ENCODE results near the gene BPIFB3. TPM values are rescaled to one million over a fixed set of nuclear protein-coding genes. Genes with fewer than 3 reads are reported as not detected.

BPIFB3 gene
- total RNA-seq, 1 donor, result not detected

DNA sequence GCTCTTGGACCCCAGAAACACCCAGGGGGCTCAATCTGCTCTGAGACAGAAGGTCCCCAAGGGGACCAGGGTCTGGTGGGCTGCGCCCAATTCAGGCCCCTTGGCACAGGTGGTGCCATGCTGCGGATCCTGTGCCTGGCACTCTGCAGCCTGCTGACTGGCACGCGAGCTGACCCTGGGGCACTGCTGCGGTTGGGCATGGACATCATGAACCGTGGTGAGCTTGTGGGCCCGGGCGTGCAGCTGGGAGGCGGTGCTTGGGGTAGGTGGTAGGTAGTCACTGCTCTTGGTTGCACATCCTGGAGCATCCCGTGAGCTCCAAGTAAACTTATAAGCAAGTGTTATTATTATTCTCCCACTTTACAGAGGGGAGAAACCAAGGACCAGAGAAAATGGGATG, 22.2 kb upstream of the BPIFB3 start, which contains the start of gene BPIFB6:
Gene BPIFB6, plus strand, starts transcription at position 118 of the 400 bp plus-strand sequence. Its CDS starts 0 bp downstream, at position 118.
- no peak for DNase-seq (ENCODE audit: low read depth)
- TF ChIP-seq, protein P1, sequence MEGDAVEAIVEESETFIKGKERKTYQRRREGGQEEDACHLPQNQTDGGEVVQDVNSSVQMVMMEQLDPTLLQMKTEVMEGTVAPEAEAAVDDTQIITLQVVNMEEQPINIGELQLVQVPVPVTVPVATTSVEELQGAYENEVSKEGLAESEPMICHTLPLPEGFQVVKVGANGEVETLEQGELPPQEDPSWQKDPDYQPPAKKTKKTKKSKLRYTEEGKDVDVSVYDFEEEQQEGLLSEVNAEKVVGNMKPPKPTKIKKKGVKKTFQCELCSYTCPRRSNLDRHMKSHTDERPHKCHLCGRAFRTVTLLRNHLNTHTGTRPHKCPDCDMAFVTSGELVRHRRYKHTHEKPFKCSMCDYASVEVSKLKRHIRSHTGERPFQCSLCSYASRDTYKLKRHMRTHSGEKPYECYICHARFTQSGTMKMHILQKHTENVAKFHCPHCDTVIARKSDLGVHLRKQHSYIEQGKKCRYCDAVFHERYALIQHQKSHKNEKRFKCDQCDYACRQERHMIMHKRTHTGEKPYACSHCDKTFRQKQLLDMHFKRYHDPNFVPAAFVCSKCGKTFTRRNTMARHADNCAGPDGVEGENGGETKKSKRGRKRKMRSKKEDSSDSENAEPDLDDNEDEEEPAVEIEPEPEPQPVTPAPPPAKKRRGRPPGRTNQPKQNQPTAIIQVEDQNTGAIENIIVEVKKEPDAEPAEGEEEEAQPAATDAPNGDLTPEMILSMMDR (IDR thresholded peaks at IDR 0.05; ENCODE audit: insufficient read depth, low read length), result no peak
- no peak within 1 kb of the TSS for H3K4me3 ChIP-seq (ENCODE audit: low read depth, low read length)

DNA sequence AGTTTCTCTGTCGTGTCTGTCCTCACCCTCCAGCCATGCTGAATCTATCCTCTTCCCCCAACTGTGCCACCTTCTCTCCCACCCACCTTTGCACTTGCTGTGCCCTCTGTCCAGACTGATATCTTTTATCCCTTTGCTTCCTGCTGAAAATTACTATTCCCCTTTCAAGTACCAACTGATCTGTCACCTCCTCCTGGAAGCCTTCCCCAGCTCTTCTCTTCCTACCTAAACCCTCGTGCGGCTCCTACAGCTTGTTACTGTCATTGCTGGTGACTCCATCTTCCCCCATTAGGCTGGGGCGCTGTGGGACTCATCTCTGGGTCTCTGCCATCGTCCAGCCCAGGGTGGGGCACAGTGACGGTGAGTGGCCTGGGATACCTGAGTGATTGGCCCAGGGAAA, 21.1 kb upstream of the BPIFB3 start:
- no peak for DNase-seq (ENCODE audit: low read depth)
- no peak overlapping the region for H3K4me3 ChIP-seq (ENCODE audit: low read depth, low read length)
- TF ChIP-seq, protein P1 (IDR thresholded peaks at IDR 0.05; ENCODE audit: insufficient read depth, low read length), result no peak

DNA sequence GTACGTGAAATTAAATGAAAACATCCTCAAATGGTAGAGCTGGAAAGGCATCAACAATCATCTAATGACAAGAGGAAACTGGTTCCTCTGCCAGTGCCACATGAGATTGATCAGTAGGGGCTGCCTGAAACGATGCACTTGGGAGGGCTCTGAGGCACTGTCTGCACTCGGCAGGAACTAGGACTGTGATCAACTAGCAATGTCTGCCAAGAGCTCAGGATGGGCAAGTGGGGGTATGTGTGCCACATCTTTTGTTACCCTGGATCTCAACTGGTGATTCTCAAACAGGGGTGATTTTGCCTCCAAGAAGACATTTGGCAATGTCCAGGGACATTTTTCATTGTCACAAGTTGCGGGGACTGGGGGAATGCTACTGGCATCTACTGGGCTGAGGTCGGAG, 20.3 kb upstream of the BPIFB3 start:
- H3K4me3 ChIP-seq (ENCODE audit: low read depth, low read length), result no peak overlapping the region
- TF ChIP-seq, protein P1 (IDR thresholded peaks at IDR 0.05; ENCODE audit: insufficient read depth, low read length), result no peak

DNA sequence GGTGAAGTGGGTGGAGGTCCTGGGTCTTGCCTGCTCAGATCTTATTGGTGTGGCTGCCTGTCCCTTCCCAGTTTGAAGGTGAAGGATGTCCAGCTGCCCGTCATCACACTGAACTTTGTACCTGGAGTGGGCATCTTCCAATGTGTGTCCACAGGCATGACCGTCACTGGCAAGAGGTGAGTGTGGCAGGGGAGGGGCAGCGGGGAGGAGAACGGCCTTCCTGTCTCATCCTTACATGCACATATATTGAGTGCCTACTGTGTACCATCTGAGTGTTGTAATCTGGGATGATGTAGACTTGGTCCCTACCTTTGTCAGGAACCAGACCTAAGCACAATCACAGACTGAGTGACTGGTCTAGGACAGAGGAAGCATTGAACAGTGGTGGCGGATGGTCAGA, 19.6 kb upstream of the BPIFB3 start:
- H3K4me3 ChIP-seq (ENCODE audit: low read depth, low read length), result no peak overlapping the region
- TF ChIP-seq, protein P1 (IDR thresholded peaks at IDR 0.05; ENCODE audit: insufficient read depth, low read length), result no peak
- DNase-seq (ENCODE audit: low read depth), result no peak

More for the DNA sequence above, 20.3 kb upstream of the BPIFB3 start:
- no peak for DNase-seq (ENCODE audit: low read depth)

DNA sequence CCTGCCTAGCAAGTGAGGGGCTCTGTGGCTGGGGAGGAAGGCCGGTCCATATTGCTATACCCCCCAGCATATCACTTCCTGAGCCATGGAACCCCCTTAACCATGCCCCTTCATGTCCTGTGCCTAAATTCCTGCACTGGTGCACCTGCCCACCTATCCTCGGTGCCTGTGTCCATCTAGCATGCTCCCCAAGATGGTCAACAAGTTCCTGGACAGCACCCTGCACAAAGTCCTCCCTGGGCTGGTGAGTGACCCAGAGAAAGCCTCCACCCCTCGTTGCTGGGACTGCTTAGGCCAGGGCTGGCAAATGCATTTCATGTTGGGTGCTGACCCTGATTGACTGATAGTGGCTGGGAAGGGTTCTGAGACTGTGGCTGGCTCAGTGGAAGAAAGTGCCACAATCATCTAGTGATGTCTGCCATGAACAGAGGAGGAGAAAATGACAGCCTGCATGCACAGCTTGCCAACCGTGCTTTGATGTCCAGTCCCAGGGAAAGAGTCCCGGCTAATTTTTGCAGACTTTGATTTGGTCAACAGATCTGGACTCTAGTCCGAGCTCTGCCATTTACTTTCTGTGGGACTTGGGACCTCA, 18.7 kb upstream of the BPIFB3 start:
- no peak for DNase-seq (ENCODE audit: low read depth)

DNA sequence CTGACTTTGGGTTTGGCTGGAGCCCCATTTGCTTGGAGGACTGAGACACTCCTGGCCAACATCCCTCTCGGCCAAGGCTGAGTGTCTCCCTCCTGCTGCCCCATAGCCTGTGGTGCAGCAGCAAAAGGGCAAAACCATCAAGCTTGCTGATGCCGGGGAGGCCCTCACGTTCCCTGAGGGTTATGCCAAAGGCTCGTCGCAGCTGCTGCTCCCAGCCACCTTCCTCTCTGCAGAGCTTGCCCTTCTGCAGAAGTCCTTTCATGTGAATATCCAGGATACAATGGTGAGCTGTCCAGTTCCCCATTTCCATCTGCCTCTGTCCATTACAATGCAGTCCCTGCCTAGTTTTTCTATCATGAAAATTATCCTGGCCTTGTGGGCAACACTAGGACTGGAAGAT, 16.2 kb upstream of the BPIFB3 start:
- H3K4me3 ChIP-seq (ENCODE audit: low read depth, low read length), result no peak overlapping the region
- TF ChIP-seq, protein P1 (IDR thresholded peaks at IDR 0.05; ENCODE audit: insufficient read depth, low read length), result no peak
- no peak for DNase-seq (ENCODE audit: low read depth)

More for the DNA sequence above, 18.7 kb upstream of the BPIFB3 start:
- H3K4me3 ChIP-seq (ENCODE audit: low read depth, low read length), result no peak overlapping the region
- TF ChIP-seq, protein P1 (IDR thresholded peaks at IDR 0.05; ENCODE audit: insufficient read depth, low read length), result no peak

DNA sequence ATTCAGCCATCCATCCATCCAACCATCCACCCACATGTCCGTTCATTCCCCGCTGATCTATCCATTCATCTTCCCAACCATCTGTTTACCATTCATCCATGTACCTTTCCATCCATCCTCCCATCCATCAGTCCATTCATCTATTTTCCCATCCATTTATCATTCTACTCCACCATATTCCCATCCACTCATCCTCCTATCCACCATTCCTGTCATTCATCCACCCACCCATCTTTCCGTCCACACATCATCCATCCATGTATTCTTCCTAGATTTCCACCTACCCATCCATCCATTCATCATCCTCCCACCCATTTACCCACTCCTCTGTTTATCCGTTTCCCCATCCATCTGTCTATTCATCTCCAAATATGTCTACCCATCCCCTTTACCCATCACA, 15.5 kb upstream of the BPIFB3 start:
- no peak for DNase-seq (ENCODE audit: low read depth)
- H3K4me3 ChIP-seq (ENCODE audit: low read depth, low read length), result no peak overlapping the region
- TF ChIP-seq, protein P1 (IDR thresholded peaks at IDR 0.05; ENCODE audit: insufficient read depth, low read length), result no peak

Data from fibroblast of the aortic adventitia (primary cell).